GM04504 (cell line): Measurements from ENCODE around the gene GTF2IRD1.
"Not testable (repeated sequence)": the region's sequence is repeated elsewhere in the genome, so short reads cannot be mapped to it uniquely, and the experiment has no call there.

Experiments
- DNase-seq: peaks from one replicate; pipeline ENCODE4 v3.0.0-alpha.2; 2012; ENCODE audit warnings: low read depth

The GTF2IRD1 gene

DNA sequence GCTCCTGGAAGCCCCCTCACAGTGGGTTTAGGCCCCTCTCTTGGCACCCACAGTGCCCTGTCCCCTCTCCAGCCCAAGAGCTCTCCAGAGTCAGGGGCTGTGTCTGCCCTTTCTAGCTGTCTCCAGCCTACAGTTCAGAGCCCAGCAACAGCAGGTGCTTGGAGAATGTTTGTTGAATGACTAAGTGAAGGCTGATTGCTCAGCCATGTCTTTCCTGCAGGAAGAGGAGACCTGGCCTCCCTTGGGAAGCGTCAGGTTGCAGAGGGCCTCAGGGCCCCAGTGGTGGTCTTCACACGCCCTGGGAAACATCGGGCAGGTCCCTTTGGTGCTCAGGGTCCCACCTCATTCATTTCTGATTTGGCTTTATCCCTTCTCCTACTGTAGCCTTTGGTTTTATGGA lies 62.5 kb downstream of the GTF2IRD1 start:
- no peak for DNase-seq

DNA sequence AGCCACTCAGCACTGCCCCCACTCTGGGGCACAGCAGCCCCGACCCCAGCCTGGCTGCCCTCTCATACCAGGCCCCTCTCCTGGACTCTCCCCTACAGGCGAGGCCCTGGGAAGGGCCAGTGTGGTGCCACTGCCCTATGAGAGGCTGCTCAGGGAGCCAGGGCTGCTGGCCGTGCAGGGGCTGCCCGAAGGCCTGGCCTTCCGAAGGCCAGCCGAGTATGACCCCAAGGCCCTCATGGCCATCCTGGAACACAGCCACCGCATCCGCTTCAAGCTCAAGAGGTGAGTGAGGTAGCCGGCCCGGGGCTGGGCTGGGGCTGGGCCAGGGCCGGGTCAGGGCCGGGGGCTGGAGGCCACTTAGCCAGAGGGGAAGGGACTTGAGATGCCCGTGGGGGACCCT lies 64.3 kb downstream of the GTF2IRD1 start:
- DNase-seq, result no peak

DNA sequence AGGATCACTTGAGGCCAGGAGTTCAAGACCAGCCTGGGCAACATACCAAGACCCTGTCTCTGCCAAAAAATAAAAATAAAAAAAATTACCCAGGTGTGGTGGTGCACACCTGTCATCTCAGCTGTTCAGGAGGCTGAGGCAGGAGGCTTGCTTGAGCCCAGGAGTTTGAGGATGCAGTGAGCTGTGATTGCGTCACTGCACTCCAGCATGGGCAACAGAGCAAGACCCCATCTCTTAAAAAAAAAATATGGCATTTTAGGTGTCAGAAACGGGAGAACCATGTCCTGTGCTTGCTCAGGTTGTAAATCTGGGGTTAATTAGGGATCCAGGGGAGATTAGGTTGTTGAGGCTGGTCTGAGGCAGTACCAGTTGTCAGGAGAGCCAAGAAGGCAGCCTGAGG lies 64.9 kb downstream of the GTF2IRD1 start:
- DNase-seq, result no peak

DNA sequence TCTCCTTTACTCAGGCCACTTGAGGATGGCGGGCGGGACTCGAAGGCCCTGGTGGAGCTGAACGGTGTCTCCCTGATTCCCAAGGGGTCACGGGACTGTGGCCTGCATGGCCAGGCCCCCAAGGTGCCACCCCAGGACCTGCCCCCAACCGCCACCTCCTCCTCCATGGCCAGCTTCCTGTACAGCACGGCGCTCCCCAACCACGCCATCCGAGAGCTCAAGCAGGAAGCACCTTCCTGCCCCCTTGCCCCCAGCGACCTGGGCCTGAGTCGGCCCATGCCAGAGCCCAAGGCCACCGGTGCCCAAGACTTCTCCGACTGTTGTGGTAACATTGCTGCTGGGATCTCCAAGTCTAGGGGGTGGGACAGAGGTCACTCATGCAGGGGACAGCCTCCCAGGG lies 65.7 kb downstream of the GTF2IRD1 start:
- no peak for DNase-seq

DNA sequence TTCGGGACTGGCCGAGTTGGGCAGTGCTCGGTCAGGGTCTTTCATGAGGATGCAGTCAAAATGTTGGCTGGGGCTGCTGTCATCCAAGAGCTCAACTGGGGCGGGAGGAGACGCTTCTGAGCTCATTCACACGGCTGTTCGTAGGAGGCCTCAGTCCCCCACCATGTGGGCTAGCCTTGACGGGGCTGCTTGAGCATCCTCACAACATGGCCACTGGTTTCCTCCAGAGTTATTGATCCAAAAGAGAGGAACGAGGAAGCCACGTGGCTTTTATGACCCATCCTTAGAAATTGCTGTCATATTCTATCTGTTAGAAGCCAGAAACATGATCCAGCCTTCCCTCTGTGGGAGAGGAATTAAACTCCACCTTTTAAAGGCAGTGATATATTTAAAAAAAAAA lies 68.1 kb downstream of the GTF2IRD1 start:
- DNase-seq, result no peak

DNA sequence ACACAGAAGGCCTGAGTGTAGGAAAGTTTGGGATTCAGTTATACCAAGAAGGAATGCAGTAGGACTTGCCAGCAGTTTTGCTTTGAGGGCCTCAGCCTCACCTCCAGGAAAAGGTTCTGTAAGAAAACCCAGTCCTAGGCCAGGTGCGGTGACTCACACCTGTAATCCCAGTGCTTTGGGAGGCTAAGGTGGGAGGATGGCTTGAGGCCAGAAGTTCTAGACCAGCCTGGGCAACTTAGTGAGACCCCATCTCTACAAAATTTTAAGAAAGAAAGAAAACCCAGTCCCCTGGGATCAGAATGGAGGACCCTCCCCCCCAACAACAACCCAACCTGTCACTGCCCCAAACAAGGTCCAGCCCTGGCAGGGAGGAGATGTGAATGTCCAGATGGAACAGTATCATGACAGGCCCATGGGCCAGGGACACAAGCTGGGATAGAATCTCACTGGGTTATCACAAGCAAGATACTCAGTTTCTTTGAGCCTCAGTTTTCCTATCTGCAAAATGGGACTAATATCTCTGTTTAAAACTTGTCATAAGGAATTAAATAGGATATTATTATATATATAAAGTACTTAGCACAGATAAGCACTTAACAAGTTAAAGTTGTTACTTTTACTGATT lies 68.7 kb downstream of the GTF2IRD1 start:
- DNase-seq, result no peak

DNA sequence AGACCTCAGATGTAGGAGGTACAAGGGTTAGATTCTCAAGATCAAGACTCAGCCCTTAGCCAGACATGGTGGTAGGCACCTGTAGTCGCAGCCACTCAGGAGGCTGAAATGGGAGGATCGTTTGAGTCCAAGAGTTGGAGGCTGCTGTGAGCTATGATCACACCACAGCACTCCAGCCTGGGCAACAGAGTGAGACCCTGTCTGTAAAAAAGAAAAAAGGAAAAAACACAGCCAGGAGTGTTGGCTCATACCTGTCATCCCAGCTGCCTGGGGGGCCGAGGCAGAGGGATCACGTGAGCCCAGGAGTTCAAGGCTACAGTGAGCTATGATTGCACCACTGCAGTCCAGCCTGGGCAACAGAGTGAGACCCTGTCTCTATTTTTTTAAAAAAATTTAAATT lies 69.3 kb downstream of the GTF2IRD1 start:
- no peak for DNase-seq

DNA sequence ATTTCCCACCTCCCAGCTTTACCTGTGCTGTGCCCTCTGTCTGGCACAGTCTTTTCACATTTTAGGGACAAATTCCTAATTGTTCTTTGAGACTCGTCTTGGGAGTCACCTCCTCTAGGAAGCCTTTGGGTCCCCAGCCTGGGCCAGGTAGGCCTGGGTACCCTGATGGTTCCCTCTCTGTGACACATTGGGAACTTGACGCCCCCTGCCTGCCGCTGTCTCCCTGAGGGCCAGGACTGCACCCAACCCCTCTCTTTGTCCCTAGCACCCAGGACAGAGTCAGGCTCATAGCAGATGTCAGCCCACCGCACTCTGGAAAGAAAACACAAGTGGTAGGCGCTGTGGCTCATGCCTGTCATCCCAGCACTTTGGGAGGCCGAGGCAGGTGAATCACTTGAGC lies 71.4 kb downstream of the GTF2IRD1 start:
- DNase-seq, result no peak

DNA sequence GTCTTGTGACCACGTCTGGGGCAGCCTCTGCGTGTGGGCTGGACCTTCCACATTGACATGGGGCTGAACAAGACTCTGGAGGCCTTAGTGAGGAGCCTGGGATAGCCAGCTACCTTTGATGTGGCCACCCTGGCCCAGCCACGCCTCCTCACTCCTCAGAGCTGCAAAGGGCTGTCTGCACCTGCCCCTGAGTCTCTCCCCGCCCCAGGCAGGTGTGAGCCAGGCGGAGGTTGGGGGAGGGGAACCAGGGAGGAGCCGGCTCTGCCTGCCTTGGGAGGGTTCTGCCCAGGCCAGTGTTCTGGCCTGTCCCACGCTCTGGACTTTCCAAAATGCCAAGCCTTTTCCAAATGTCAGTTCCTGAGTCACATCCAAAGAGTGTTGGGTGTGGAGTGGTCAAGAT lies 72.2 kb downstream of the GTF2IRD1 start:
- no peak for DNase-seq

DNA sequence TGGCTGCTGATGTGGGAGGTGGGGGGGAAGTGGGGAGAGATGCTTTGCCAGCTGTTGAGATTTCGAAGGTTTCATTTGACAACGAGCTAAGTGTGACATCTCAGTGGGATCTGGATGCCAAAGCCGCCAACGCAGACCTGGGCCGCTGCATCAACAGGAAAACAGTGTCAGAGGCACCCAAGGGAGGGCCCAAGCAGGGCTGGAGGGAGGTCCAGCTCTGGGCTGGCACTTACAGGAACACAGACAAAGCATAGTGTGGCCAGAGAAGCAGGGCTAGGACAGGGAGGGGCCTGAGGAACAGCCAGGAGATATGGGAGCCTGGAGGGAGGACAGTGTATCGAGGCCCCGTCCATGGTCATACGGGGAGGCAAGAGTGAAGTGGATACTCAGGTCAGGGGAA lies 73.1 kb downstream of the GTF2IRD1 start:
- no peak for DNase-seq

DNA sequence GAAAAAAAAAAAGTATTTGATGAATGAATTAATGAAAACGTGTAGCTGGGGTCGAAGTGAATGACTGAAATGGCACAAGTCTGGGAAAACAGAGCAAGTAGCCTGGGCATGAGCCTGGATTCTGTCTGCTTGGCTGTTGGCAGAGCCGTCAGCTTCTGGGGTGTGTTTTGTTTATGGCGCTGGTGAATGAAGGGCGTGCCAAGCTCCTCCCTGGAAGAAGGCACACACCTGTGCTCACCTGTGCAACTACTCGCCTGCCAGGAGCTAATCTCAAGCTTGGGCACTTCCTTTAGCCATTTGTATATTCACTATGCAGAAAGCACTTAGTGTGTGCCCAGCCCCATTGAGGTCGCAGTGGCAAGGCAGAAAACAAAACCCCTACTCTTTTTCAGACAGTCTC lies 74.1 kb downstream of the GTF2IRD1 start:
- DNase-seq, result no peak

DNA sequence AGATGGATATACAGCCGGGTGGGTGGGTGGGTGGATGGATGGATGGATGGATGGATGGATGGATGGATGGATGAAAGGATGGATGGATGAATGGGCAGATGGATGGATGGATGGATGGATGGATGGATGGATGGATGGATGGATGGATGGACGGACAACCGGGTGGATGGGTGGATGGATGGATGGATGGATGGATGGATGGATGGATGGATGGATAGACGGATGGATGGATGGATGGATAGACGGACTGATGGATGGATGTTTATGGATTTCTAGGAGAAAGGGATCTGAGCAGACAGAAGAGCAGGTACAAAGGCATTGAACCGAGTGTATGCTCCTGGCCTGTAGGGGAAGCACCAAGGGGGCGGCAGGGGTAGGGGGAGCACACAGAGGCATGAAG lies 75.1 kb downstream of the GTF2IRD1 start:
- not testable (repeated sequence) for DNase-seq

DNA sequence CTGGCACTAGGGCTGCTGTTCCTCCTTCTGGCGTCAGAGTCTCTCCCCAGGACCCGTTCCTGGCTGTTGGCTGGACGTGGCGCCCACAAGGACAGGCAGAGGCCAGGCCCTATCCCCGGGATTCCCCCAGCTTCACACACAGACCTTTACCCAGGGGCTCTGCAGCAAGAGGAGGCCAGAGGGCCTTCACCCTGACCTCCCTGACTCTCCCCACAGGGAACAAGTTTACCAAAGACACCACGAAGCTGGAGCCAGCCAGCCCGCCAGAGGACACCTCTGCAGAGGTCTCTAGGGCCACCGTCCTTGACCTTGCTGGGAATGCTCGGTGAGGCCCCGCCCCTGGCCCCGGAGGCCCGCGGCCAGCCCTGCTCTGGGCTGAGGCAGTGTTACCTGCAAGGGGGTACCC lies 82.2 kb downstream of the GTF2IRD1 start:
- DNase-seq, result no peak

DNA sequence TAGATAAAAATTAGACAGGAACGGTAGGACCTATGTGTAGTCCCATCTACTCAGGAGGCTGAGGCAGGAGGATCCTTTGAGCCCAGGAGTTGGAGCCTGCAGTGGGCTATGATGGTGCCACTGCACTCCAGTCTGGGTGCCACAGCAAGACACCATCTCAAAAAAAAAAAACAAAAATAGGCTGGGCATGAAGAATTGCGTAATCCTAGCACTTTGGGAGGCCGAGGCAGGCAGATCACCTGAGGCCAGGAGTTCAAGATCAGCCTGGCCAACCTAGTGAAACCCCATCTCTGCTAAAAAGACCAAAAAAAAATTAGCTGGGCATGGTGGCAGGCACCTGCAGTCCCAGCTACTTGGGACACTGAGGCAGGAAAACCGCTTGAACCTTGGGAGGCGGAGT lies 88.2 kb downstream of the GTF2IRD1 start:
- DNase-seq, result not testable (repeated sequence)

DNA sequence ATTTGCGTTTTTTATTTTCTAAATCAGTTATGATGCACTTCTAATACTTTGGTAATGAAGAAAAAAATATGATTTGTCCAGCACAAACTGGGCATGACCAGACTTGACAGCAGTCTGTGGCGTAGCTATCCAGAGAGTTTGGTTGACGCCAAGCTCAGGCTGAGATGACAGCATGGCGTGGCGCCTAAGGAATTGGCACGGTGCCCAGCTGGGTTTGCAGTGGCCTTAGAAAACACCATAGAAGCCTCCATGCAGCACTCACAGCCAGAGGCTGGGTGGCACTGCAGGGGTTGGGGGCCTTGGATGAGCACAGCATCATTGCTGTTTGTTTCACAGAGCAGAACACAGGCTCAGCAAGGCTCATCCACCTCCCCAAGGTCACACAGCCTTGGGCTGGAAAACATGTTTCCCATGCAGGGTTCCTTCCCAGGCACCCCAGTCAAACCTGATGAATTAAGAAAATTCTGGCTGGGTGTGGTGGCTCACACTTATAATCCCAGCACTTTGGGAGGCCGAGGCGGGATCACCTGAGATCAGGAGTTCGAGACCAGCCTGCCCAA lies 88.9 kb downstream of the GTF2IRD1 start:
- DNase-seq, result no peak

DNA sequence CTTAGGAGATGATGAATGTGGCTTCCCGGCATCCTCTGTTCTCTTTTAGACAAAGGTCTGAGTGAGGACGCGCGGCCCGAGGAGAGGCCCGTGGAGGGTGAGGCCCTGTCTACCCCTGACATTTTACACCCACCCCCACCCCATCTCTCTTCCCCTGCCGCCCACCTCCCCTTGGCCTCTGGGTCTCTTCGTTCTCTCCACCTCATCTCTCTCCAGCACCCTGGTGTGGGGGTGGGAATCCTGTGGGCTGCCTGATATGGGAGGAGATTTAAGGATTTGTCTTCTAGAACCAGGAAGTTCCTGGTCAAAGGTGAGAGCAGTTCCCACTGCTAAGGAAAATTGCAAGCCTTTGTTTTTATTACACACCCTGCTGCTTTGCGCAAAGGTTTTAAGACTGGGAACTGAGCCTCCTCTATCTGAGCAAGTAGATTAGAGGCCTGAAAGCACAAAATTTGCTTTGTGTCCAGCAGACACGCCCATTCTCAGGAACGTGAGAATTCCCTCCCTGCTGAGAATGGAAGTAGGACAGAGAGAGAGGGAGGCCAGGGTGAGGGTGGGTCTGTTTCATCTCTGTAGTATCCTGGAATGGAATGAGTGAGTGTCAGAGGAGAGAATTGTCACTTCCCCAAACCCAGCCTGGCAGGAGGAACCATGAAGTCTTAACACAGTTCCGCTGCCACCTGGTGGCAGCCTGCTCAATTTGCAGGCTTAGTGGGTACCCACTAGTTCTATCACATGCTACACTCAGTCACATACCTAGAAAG lies 91.2 kb downstream of the GTF2IRD1 start:
- DNase-seq, result no peak

DNA sequence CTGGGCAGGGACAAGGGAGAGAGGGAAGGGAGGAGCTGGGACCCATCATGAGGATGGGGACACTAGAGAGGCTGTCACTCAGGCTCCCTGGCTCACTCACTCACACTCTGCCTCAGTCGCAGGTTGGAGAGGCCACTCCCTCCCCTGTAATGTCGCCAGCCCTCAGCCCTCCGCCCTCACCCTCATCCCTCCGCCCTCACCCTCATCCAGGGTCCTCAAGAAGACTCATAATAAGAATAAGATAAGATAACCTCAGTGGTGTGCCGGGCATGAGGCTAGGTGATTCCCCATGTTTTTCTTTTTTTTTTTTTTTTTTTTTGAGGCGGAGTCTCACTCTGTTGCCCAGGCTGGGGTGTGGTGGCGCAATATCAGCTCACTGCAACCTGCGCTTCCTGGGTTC lies 92.2 kb downstream of the GTF2IRD1 start:
- DNase-seq, result no peak

DNA sequence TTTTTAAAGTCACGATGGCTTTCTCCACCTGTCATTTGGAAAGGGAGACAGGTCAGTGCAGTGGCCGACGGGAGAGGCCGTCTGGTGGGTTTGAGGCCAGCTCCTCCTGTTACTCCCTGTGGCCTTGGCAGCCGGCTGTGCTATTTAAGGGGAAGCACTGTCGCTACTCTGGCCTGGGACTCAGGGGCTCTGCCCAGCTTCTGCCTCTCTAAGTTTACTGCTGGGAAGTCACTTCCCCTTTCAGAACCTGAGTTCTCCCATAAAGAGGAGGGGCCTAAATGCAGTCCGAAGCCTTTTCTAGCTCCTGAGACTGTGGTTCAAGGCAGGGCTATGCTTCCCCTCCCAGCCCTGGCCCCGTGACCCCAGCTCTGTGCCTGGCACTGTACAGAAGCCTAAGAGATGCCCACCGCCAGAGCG lies 99.9 kb downstream of the GTF2IRD1 start:
- not testable (repeated sequence) for DNase-seq

DNA sequence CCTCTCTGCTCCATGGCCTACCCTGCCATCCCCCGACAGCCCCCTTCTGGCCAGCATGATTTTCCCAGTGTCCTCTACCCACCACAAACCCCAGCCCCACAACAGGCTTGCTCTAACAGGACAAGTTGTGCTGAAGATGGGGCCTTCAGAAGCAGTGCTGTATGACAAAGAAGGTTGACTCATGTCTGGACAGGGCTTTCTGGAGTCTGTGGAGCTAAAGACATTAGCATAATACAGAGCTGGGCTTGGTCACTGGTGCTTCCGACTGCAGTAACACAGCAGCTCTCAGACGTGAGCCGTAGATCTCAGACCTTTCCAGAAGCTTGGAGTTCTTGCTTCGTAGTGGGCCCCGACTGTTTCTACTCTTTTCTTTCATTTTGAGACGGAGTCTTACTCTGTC lies 100.5 kb downstream of the GTF2IRD1 start:
- DNase-seq, result no peak

DNA sequence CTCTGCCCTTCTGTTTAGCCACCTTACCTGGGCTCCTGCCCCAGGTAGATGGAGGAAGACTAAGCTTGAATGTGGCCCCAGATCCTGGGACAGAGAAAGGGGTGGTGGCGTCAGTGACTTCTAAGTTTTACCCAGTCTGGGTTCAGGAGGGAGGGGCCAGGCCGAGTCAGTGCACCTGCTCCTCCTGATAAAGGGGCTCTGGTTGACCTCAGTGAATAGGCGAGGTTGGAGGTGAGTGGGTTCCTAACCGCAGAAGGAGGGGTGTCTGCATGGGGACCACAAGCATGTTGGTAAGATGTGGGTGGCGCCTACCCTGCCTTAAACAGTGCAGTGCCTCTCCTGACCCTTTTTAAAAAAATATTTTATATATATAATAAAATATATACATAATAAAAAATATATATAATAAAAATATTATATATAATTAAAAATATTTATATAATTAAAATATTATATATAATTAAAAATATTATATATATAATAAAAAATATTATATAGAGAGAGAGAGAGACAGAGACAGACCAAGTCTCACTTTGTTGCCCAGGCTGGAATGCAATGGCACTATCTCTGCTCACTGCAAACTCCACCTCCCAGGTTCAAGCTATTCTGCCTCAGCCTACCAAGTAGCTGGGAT lies 106.5 kb downstream of the GTF2IRD1 start:
- no peak for DNase-seq

DNA sequence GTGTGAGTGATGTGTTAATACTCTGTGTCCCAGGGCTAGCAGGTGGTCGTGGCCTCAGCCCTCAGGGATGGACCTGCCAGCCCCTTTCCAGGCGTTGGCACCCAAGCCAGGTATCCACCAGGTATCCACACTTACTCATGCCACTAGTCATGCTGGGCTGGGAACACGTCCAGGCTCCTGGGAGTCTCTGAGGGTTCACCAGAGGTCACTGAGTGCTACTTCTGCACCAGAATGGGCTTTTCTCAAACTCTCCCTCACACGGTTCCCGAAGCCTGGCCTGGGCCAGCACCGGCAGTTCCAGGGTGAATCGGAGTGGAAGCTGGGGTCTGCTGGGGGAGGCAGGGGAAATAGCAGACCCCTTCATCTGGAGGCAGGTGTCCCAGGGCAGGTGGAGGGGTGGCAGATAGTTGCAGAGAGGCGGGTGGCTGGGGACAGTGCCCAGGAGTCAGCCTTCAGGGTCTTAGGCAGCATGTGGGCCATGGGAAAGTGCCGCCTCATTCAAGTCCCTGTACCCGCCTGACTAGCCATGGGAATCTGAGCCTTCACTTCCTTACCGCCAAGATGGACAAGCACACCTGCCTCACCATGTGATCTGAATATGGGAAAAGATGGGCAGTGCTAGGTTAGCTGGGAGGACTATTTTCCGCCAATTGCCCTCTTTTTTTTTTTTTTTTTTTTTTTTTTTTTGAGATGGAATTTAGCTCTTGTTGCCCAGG lies 108.3 kb downstream of the GTF2IRD1 start:
- no peak for DNase-seq

DNA sequence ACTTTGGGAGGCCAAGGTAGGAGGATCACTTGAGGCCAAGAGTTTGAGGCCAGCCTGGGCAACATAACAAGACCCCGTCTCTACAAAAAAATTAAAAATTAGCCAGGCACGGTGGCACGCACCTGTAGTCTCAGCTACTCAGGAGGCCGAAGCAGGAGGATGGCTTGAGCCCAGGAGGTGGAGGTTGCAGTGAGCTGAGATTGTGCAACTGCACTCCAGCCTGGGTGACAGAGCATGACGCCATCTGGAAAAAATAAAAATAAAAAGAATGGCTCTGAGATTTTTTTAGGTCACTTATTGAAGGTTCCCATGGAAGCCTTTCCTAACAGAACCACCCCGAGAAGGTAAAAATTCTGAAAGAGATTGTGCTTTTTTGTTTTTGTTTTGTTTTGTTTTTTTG lies 109.9 kb downstream of the GTF2IRD1 start:
- DNase-seq, result not testable (repeated sequence)

DNA sequence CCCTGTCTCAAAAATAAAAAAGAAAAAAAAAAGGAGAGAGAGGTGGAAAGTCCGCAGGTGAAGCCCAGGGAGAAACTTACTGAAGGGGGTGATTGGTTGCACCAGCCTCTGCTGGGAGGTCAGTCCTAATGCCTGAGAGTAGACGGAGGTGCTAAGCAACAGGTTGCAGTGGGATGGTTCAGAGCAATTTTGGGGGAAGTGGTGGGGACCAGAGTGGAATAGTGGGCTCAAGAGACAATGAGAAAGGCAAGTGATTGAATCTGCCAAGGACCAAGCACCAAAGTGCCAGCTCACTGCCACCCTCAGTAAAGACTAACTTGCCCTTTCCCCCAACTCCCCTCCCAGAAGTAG lies 113.6 kb downstream of the GTF2IRD1 start:
- no peak for DNase-seq
